Body of pancreas (tissue), 4 donors: ENCODE results near the gene ADORA2A.

ENCODE experiments used
- POLR2A ChIP-seq, 3 donors: fragments of 450-650 bp; IDR thresholded peaks; one replicate each; pipeline ENCODE4 v1.6.1; 2016; ENCODE audit warnings: antibody characterized with exemption in 3 of 3, mild to moderate bottlenecking in 2 of 3
- TF ChIP-seq, protein P1 (sequence below), 7 experiments: fragments of 450-650 bp in 4 of 7; fragments of 200-600 bp in 3 of 7; sonication (generic) in 3 of 7; IDR thresholded peaks; one replicate each; pipeline ENCODE4 v1.5.1; 2016 to 2019; ENCODE audit warnings: antibody characterized with exemption in 7 of 7

DNA sequence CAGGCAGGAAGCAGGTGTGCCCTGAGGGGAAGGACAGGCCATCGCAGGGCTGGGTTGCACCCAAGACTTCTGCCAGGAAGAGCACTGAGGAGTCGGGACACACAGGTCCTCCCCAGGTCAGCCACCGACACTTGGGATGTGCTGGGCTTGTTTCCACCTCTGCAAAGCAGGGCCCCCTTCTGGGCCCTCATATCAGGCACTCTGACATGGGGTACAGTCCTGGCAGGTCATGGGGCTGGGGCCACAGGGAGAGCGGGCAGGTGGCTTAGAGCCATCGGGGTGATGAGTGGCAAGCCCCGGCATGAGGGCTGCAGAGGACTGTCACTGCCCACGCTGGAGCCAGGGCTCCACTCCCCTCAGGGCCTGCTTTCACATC is 7.9 kb upstream of the ADORA2A start:
- no peak for TF ChIP-seq POLR2A (IDR thresholded peaks at IDR 0.05)
- TF ChIP-seq, protein P1, sequence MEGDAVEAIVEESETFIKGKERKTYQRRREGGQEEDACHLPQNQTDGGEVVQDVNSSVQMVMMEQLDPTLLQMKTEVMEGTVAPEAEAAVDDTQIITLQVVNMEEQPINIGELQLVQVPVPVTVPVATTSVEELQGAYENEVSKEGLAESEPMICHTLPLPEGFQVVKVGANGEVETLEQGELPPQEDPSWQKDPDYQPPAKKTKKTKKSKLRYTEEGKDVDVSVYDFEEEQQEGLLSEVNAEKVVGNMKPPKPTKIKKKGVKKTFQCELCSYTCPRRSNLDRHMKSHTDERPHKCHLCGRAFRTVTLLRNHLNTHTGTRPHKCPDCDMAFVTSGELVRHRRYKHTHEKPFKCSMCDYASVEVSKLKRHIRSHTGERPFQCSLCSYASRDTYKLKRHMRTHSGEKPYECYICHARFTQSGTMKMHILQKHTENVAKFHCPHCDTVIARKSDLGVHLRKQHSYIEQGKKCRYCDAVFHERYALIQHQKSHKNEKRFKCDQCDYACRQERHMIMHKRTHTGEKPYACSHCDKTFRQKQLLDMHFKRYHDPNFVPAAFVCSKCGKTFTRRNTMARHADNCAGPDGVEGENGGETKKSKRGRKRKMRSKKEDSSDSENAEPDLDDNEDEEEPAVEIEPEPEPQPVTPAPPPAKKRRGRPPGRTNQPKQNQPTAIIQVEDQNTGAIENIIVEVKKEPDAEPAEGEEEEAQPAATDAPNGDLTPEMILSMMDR (IDR thresholded peaks at IDR 0.05): no peak
